Measurements from ENCODE around the gene CATSPERZ.
A peak's percentile ranks its signal among the peaks of the same experiment; 100 is the strongest.

GRCh38 chr11:64298966-64299846, 952 bp upstream of the CATSPERZ start:
- TF ChIP-seq ZFP90 (CRISPR knock-in tag; IDR thresholded peaks at IDR 0.05; ENCODE audit: borderline replicate concordance) (no peak), EZH2 (conservative IDR thresholded peaks at IDR 0.05; ENCODE audit: low read depth, low read length) (no peak), HNRNPL (IDR thresholded peaks at IDR 0.05; ENCODE audit: low read depth, low read length) (0 out of 2 replicates have a peak, but pooled peaks have one; percentile 42), ZNF224 (CRISPR knock-in tag; IDR thresholded peaks at IDR 0.05) (no peak), ZBTB3 (CRISPR knock-in tag; IDR thresholded peaks at IDR 0.05; ENCODE audit: borderline replicate concordance, low read depth) (no peak), REST (IDR thresholded peaks at IDR 0.05; ENCODE audit: borderline replicate concordance in 1 of 2, low read depth in 1 of 2, low read length in 2 of 2) (no peak), ATF2 (CRISPR knock-in tag; IDR thresholded peaks at IDR 0.05) (no peak), ELK4 (CRISPR knock-in tag; IDR thresholded peaks at IDR 0.05; ENCODE audit: borderline replicate concordance) (no peak), ATF7 (IDR thresholded peaks at IDR 0.05) (no peak), ATF7 (CRISPR knock-in tag; IDR thresholded peaks at IDR 0.05) (no peak), ZMYM4 (CRISPR knock-in tag; IDR thresholded peaks at IDR 0.05) (no peak), ZNF780A (CRISPR knock-in tag; IDR thresholded peaks at IDR 0.05) (no peak), MAX (IDR thresholded peaks at IDR 0.05) (no peak), ZNF460 (CRISPR knock-in tag; IDR thresholded peaks at IDR 0.05; ENCODE audit: borderline replicate concordance) (no peak), TAF15 (IDR thresholded peaks at IDR 0.05; ENCODE audit: low read depth, low read length, poor library complexity, severe bottlenecking) (no peak)

Measured in HepG2 (cell line).